G401.6 (cell line): ENCODE measurements around the gene KANSL3.
"Not testable (repeated sequence)": the region's sequence is repeated elsewhere in the genome, so short reads cannot be mapped to it uniquely, and the experiment has no call there.

Experiments used
- FAIRE-seq: peaks from 2 replicates; lab custom pipeline; 2012; peaks lifted over from hg19 to GRCh38; lab: Jason Lieb, UNC

Gene KANSL3

DNA sequence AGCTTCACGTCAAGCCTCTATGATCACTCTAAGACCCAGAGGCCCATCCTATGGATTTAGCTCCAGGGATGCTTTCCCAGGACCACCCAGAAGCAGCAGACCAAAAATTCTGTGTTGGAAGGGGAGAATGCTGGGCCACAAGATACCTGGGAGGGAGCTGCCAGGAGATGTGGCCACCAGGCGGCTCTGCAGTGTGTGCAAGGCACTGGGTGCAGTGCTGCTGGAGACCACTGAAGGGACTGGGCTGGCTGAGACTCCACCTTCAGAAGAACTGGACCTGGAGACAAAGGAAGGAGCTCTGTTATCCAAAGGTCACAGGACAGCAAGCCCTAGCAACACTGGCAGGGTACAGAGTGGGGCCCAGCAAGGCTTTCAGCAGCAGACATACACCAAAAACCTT, 34.0 kb downstream of the KANSL3 start:
- FAIRE-seq = no peak

DNA sequence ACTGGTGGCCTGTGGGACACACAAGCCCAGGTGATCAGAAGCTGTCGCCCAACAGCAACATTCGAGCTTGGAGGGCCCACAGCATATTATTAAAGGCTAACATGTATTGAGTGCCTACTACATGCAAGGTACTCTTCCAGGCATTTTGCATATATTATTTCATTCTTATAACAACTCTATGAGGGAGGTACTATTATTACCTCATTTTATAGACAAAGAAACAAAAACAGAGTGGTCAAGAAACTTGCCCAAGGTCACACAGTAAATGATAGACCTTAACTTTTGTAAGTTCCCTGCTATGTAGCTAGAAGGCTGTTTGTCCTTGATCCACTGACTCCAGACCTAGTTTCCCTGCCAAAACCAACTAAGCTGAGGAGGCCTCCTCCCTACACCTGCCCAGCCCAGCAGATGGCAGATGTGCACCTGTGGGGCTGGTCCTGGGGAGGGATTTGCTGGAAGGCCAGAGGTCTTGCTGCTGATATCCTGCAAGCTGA, 35.7 kb downstream of the KANSL3 start:
- FAIRE-seq = no peak

DNA sequence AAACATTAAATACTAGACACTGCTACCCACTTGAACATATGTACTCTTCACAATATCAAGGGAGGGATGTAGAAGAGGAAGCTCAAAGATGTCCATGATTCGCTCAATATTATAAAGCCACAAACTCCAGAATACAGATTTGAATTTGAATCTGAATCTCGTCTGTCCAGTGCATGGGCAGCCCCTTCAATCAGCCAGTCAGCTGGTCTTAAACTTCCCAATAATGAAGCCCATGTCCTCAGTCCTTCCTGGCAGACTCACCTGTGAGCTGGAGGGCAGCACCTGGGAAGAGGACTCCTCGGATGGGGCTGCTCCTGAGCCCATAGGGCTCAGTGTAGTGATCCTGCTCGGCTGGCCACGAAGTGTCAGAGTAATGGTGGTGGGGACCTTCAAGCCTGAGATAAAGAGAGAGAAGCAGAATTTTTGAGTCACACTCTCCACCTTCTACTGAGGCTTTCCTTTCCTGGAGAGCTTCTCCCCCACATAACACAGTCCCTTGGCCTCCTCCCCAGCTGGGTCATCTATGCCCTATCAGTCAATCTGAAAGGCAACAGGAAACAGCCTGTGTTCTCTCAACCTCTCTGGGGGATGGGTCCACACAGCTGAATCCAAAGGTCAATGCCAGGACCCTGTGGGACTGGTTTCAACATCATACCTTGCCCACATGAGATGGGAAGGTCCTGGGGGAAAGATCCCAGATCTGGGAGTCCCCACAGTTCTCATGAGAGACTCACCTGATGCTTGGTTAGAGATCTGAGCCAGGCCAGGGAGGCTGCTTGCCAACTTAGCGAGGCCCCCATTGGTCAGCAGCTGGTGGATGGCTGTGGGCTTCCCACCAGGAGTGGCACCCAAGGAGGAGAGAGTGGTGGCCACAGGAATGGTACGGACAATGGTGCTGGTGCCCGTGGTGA, 36.5 kb downstream of the KANSL3 start:
- FAIRE-seq = no peak

DNA sequence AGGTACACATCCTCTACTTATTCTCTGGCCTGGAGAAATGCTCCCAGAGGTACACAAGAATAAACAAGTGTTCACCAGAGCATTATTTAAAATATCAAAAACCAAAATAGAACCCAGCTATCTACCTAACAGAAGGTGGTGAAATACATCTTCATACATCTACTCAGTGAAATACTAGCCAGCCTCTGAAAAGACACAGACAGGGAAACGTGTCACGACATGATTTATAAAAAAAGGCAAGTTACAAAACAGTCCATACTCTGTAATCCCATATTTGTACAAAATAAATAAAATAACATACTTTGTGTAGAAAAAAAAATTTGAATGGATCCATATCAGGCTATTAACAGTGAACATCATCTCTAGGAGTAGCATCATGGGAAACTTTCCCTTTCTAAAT, 38.2 kb downstream of the KANSL3 start:
- FAIRE-seq = no peak

DNA sequence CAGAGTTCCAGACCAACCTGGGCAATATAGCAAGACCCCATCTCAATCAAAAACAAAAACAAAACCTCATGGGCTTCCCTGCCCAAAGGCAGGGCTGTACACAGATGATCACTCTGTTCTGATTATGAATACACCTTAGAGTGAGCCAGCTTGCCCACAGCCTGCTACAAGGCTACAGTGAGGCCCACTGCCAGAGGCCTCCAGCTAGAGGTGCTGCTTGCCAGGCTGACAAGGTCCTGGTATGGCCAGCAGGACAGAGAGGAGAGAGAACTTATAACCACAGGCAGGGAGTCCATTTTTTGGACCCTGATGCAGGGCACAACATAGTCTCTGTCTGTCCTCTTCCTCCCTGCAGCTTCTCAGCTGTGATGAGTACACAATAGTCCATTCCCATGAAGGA, 41.5 kb downstream of the KANSL3 start:
- FAIRE-seq = no peak

DNA sequence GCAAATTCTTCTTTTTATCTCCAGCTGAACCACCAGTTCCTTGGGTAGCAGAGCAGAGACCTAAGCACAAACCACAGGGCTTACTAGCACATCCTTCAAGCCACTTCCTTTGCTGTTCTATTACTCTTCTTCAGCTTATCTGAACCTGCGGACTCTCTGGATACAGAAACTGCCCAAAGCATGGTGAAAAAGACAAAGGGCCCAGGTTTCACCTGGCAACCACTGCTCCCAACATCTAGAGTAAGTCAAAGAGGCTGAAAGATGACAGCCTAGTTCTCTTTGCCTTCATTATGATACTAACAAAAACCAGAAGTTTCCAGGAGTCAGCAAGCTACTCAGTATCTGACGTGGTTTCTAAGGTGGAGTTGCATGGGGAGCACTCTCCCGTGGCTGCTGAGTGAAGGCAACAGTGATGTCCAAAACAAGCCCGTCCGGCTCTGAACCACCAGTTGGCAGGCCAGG, 43.4 kb downstream of the KANSL3 start:
- no peak for FAIRE-seq

DNA sequence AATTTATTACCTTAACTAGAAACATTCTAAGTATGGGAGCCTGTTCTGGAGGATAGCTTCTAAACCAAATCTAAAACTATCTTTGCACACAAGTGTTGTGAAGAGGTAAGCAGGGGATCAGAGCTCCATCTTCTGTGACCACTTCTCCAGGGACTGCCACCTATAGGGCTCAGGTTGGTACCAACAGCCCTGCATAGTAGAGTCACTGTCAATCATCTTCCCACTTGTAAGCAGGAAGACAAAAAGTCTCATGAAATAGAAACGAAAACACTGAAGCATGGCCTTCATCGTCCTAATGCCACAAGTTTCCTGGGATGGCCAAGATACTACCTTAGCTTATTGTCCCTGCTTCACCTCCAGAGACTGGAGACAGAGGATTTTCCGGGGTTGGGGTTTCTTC, 43.8 kb downstream of the KANSL3 start:
- FAIRE-seq = no peak

DNA sequence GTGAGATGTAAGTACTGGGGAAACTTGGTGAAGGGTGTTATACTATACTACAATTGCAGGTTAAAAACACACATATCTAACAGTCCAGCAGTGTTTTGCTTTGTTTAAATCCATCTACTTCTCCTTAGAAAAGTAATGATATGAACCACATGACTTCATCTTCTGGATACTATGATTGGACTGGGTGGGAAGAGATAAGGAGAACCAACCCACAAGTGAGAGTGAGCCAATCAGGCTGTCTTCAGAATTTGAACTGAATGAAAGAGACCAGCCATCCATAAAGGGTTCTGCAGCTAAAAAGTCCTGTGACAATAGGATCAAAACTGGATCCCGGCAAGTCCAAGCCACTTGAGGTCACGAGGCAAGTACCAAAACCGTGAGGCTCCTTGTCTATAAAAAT, 46.6 kb downstream of the KANSL3 start:
- FAIRE-seq = no peak

DNA sequence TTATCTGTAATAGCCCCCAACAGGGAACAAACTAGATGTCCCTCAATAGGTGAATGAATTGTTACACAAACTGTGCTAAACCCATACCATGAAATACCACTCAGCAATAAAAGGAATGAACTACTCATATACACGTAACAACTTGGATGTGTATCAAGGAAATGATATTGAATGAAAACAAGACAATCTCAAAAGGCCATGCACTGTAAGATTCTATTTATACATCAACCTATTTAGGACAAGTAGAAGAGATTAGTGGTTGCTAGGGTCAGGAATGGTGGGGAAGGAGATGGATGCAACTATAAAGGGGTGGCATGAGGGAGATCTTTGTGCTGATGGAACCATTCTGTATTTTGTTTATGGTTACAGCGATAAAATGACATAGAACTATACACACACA, 47.1 kb downstream of the KANSL3 start:
- no peak for FAIRE-seq

DNA sequence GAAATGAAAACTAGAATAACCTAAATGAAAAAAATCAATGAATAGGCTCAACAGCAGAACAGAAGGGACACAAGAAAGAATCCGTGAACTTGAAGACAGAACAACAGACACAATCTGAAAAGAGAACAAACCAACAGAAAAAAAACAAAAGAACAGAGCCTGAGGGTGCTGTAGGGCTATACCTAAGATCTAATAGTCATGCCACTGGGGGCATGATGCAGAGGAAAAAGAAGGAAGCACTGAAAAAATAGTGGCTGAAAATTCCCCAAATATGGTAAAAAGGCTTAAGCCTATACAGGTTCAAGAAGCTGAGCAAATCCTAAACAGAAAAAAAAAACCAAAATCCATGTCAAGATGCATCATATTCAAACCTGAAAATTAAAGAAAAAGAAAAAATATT, 50.3 kb downstream of the KANSL3 start:
- no peak for FAIRE-seq

DNA sequence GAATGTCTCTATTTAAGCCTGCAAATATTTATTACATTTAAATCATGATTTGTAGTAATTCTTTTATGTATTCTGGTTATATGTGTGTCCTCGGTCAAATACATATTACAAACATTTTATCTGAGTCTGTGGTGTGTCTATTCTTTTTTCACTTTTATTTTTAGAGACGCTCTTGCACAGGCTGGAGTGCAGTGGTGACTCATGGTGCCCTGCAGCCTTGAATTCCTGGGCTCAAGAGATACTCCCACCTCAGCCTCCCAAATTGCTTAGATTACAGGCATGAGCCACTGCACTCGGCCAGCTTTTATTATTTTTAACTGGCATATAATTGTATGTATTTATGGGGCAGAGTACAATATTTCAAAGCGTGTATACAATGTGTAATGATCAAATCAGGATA, 54.1 kb downstream of the KANSL3 start:
- no peak for FAIRE-seq

DNA sequence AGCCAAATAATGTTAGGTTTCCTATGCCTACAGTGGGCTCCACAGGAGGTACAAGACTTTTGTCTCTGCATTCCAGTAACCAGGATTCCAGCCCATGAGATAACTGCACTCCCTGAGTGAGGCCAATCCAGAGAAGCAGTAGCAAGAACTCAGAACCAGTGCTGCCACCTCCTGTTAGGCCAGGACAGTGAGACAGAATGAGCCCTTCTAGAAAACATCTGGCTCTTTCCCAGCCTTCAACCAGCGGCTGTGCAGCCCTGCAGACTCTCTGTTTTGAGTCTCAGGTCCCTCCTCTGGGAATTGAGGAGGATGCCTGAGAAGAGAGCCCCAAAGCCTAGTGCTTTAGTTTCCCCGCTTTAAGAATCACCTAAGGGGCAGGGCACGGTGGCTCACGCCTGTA, 57.3 kb downstream of the KANSL3 start:
- no peak for FAIRE-seq

DNA sequence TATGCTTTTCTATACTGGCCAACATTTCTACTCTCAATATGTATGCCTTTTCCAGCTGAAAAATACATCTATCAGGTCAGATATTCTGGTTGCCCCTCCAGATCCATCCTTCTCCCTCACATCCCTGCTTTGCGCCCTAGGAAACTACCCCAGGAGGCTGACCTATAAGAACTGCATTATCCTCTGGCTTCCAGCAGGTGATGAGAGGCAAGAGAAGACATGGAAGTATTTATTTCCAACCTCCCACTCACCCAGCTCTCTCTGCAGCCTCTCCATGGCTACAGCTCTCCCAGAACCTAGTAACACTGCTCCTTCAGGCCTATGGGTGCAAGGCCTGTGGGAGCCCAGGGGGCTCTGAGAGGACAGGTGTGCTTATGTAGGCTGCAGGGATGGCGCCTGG, 58.7 kb downstream of the KANSL3 start:
- FAIRE-seq = no peak

DNA sequence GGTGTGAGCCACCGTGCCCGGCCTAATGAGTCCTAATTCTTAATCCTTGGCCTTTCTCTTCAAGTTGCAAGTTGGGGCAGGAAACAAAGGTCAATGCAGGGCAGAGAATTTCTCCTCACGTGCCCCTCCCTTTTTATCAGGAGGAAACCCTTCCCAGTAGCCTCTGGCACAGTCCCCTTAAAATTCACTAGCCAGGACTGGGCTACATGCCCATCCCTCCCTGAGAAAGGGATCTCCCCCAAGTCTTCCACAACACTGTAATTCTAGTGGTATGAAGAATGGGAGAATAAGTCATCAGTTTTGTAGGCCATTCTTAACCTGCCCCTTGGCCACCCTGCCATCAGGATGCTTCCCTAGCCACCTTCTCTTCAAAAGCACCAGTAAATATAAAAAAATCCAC, 59.4 kb downstream of the KANSL3 start:
- FAIRE-seq = no peak

DNA sequence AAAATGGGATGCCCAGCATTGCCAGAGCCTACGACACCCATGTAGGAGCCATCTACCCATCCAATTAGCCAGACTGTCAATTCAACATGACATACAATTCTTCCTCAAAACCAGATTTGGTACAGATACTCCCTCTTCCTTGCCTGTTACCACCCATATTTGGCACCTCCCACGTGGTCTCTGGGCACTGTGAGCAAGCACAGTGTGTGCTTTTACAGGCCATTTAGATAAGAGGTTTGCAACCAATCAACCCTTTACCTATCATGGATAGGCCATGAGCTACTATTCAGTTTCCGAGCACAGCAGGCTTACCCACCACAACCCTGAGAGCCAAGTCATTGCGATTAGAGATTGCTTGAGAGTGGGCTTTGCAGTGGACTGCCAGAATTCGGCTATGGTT, 60.6 kb downstream of the KANSL3 start:
- FAIRE-seq = no peak

DNA sequence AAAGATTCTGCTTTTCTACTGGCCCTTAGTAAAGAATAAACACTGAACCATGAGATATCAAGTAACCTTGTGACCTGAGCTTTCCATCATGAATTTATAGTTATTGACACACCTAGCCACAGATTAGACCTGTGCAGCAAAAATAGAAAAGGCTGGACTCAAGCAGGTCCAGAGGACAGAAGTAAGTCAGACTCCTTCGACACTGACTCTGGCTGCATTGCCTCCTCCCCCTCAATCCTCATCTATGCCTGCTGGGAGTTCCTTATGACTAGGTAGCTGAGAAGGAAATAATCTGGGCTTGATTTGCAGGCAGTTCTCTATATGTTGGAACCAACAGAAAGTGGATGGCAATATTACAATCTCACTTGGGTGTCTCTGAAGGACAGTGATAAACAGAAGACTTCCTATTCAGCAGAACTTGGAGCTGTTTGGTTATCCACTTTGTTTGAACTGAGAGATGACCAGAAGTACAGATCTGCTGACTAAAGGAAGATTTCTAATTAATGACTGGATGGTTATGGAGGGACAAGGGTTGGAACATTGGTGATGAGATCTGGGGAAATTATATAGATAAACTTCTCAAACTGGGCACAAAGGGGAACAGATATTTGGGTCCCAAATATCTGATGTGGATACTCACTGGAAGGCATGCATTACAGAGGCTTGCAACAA, 62.2 kb downstream of the KANSL3 start:
- no peak for FAIRE-seq

DNA sequence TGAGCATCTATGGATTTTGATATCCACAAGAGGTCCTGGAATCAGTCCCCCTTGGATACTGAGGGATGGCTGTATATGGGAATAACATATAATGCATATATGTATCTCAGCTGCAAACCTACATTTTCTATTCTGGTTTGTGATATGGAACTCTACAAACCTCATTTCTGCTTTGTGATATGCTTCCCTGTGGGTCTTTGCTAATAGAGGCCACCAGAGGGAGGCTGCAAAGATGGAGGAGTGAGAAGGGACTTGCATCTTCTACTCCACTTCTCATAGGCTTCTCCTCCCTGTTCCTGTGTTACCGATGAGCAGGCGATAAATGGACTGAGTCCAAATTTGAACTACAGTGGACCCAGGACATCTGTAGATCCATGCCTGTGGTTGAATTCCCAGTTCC, 63.7 kb downstream of the KANSL3 start:
- no peak for FAIRE-seq

DNA sequence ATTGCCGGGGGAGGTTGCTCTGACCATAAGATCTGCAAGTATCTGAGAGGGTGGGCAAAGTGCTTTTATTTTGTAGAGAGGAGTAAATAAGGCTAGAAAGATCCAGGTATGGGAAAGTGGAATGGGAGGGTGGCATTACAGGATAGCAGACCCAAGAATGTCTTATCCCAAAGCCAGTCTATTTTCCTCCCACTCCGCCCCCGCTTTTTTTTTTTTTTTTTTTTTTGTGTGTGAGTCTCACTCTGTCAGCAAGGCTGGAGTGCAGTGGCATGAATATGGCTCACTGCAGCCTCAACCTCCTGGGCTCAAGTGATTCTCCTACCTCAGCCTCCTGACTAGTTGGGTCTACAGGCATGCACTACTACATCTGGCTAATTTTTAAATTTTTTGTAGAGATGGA, 70.0 kb downstream of the KANSL3 start:
- no peak for FAIRE-seq

DNA sequence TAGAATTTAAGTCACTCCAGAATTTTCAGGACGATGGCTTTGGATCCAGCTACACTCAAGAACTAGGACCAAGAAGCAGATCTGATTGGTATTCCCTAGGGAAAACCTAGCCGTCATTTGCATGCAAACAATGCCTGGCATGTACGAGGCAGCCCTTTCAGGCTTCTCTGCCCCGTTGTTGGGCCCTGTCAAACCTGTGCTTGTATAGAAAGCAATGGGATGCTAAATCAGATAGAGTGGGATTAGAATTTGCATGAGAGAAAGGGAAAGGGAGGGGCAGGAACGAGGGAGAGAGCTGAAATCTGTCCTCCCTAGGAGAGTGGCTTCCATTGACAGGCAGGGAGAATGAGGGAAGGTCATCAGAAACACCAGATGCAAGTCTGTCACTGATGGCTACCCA, 73.0 kb downstream of the KANSL3 start:
- FAIRE-seq = no peak

DNA sequence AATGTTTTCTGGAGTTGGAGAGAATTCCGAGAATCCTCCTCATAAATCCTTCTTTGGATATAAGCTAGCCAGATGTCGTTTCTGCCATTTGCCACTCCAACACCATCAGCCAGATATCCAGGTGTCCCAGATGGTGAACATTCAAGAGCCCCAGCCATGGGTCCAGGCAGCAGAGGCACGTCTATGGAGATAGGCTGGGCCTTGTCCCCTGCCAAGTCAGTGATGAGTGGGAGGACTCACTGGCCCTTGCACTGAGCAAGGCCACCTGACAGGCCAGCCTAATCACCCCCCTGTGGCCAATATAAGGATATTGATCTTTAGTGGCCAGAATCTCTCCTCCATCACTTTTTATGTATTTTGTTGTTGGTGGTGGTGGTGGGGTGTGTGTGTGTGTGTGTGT, 73.5 kb downstream of the KANSL3 start:
- FAIRE-seq = no peak

DNA sequence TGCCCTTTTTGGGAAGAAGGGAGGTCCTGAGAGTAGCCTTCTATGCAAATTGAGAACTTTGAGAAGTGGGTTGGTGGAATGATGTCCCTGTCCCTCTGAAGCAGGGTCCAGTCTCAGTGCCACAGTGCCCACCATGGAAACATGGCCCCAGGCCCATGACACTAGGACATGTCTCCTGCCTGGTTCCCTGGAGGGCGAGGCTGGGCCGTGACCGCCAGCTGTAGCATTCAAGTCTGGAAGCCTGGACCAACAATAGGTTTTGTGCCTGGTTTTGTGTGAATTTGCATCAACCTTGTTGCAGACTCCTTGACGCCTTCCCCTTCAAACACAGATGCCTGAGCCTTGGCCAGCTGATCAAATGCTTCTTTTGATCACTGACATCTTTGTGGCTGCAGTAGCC, 74.1 kb downstream of the KANSL3 start:
- no peak for FAIRE-seq

DNA sequence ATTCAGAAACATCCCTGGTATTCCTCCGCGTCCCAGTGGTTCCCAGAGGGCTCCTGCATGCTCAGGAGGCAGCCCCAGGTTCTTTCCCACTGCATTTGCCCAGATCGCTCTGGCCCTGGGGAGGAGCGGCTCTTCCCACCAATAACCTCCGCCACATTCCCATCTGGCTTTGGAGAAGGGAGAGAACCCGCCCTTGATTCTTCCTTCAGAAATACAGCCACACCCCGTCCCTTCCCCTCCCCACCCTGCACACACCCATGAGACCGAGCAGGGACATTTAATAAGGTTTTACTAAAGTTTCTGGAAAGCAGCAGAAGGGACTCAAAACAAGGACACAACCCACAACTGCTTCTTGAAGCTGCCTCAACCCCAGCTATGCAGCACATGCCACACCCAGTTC, 79.6 kb downstream of the KANSL3 start:
- FAIRE-seq = no peak

DNA sequence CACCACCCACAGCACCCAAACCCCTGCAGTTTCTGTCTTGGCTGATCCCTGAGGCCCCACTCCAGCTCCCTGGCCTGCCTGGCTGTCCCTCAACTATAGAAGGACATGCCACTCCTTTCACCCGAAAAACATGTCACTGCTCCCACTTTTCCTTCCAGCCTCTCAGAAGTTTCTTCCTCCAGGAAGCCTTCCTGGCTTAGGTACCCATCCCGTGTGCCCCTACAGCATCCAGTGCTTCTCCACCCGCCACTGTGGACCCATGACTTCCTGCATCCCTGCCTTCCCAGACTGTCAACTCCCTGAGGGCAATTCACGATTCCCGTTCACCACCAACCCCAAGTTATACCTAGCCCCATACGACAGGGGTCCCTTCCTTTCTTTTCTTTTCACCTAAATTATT, 80.1 kb downstream of the KANSL3 start:
- FAIRE-seq = no peak

DNA sequence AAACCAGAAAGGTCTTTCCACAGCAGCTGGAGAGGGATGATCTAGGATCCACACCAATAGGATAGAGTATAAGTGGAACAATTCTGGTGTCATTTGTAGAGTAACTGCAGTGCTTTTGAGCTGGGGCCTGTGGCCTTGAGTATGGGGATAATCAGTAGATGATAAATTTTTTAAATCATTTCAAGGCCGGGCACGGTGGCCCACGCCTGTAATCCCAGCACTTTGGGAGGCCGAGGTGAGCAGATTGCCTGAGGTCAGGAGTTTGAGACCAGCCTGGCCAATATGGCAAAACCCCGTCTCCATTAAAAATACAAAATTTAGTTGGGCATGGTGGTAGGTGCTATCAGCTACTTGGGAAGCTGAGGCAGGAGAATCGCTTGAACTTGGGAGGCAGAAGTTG, 80.7 kb downstream of the KANSL3 start:
- FAIRE-seq = not testable (repeated sequence)
